Parathyroid adenoma (tissue), 2 donors: ENCODE measurements around the gene PDZRN3.

Source experiments
- H2AFZ ChIP-seq: fragments of 300-600 bp; sonication (generic); one replicate; pipeline ENCODE4 v1.7.0; 2017; ENCODE audit warnings: antibody characterized with exemption, mild to moderate bottlenecking
- H3K27ac ChIP-seq: fragments of 300-600 bp; sonication (generic); one replicate; pipeline ENCODE4 v1.7.0; 2017
- H3K27me3 ChIP-seq: fragments of 300-600 bp; sonication (generic); one replicate; pipeline ENCODE4 v1.7.0; 2017; ENCODE audit warnings: low read length; ENCODE audit not compliant: control insufficient read depth, insufficient read depth
- H3K36me3 ChIP-seq: fragments of 300-600 bp; sonication (generic); one replicate; pipeline ENCODE4 v1.7.0; 2017; ENCODE audit warnings: low read length; ENCODE audit not compliant: control insufficient read depth, insufficient read depth
- H3K4me1 ChIP-seq: fragments of 300-600 bp; sonication (generic); one replicate; pipeline ENCODE4 v1.7.0; 2017; ENCODE audit warnings: control low read depth
- H3K4me2 ChIP-seq: fragments of 300-600 bp; sonication (generic); one replicate; pipeline ENCODE4 v1.7.0; 2017; ENCODE audit warnings: low read length
- H3K4me3 ChIP-seq: fragments of 300-600 bp; sonication (generic); one replicate; pipeline ENCODE4 v1.7.0; 2017; ENCODE audit warnings: low read depth, low read length
- H3K79me2 ChIP-seq: fragments of 300-600 bp; sonication (generic); one replicate; pipeline ENCODE4 v1.7.0; 2017; ENCODE audit warnings: control low read depth
- H3K9ac ChIP-seq: fragments of 300-600 bp; sonication (generic); one replicate; pipeline ENCODE4 v1.7.0; 2017; ENCODE audit warnings: mild to moderate bottlenecking
- H3K9me3 ChIP-seq: fragments of 300-600 bp; sonication (generic); one replicate; pipeline ENCODE4 v1.7.0; 2017; ENCODE audit warnings: low read length; ENCODE audit not compliant: control insufficient read depth
- CTCF ChIP-seq: fragments of 300-600 bp; sonication (generic); IDR thresholded peaks from one replicate; pipeline ENCODE4 v1.7.0; 2017; ENCODE audit warnings: antibody characterized with exemption, mild to moderate bottlenecking
- donor health status: primary hyperparathyroidism.

The PDZRN3 gene

GRCh38 chr3:73449774-73450173 lies 175.0 kb downstream of the PDZRN3 start:
- no peaks in the 10 kb centered on the region for H3K79me2 ChIP-seq
- H3K27ac ChIP-seq: no peak overlapping the region
- no peak overlapping the region for H3K4me2 ChIP-seq
- H2AFZ ChIP-seq: no peak overlapping the region
- TF ChIP-seq CTCF: no peak
- H3K36me3 ChIP-seq: no peaks in the 10 kb centered on the region
- H3K9ac ChIP-seq: no peak overlapping the region
- H3K4me1 ChIP-seq: no peaks in the 10 kb centered on the region
- no peaks in the 10 kb centered on the region for H3K27me3 ChIP-seq
- H3K9me3 ChIP-seq: no peaks in the 10 kb centered on the region
- no peak overlapping the region for H3K4me3 ChIP-seq

DNA sequence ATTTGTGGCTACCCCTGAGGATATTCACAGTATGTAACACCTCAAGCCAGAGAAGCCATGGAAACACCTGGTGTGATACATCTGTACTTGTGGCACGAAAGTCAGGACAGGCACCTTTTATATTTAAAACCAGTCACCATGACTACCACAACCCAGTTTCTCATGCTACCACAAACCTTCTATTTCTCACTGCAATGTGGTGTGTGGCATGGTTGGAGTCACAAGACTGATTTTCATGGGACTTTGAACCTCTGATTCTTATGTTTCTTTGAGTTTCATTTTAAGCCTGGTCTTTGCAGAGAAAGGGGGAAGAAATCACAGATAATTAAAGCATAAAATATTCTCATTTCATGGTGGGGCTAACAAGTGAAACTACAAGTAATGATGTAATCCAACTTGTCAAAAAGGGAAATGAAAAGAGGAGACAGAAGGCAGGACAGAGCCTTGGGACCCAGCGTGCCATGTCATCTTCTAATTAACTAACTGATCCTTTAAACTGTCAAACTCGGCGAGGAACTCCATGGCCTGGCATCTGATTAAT lies 175.9 kb downstream of the PDZRN3 start:
- no peaks in the 10 kb centered on the region for H3K4me1 ChIP-seq
- no peak overlapping the region for H3K4me2 ChIP-seq
- no peak overlapping the region for H3K9ac ChIP-seq
- TF ChIP-seq CTCF: no peak
- no peaks in the 10 kb centered on the region for H3K36me3 ChIP-seq
- H3K9me3 ChIP-seq: no peaks in the 10 kb centered on the region
- H3K79me2 ChIP-seq: no peaks in the 10 kb centered on the region
- no peaks in the 10 kb centered on the region for H3K27me3 ChIP-seq
- no peak overlapping the region for H3K27ac ChIP-seq
- no peak overlapping the region for H2AFZ ChIP-seq
- no peak overlapping the region for H3K4me3 ChIP-seq

DNA sequence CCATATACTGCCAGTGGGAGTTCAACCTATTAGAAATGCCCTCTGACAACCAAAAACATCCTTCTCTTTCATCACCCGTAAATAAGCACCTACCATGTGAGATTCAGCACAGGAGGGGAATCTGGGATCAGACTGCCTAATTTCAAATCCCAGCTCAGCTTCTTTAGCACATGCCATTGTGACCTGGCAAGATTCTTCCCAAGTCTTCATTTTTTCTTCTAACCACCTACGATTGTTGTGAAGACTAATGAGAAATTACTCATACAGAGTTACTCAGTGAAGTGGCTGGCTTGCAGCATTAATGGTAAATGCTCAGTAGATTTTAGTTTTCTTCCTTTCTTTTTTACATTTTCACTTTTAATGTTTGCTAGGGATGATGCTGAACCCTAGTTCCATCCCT lies 176.7 kb downstream of the PDZRN3 start:
- H3K27me3 ChIP-seq: no peaks in the 10 kb centered on the region
- H3K36me3 ChIP-seq: no peaks in the 10 kb centered on the region
- H3K4me1 ChIP-seq: no peaks in the 10 kb centered on the region
- H3K9me3 ChIP-seq: no peaks in the 10 kb centered on the region
- H3K79me2 ChIP-seq: no peaks in the 10 kb centered on the region
- H3K4me2 ChIP-seq: no peak overlapping the region
- no peak overlapping the region for H2AFZ ChIP-seq
- no peak overlapping the region for H3K9ac ChIP-seq
- no peak overlapping the region for H3K4me3 ChIP-seq
- no peak for TF ChIP-seq CTCF
- H3K27ac ChIP-seq: no peak overlapping the region

GRCh38 chr3:73447111-73447510 lies 177.6 kb downstream of the PDZRN3 start:
- Histone ChIP-seq H3K4me1 (no peaks in the 10 kb centered on the region), H3K27me3 (no peaks in the 10 kb centered on the region), H3K9ac (no peak overlapping the region), H3K4me2 (no peak overlapping the region), H3K36me3 (no peaks in the 10 kb centered on the region), H3K4me3 (no peak overlapping the region), H3K79me2 (no peaks in the 10 kb centered on the region), H3K9me3 (no peaks in the 10 kb centered on the region), H2AFZ (no peak overlapping the region), H3K27ac (no peak overlapping the region)
- no peak for TF ChIP-seq CTCF

DNA sequence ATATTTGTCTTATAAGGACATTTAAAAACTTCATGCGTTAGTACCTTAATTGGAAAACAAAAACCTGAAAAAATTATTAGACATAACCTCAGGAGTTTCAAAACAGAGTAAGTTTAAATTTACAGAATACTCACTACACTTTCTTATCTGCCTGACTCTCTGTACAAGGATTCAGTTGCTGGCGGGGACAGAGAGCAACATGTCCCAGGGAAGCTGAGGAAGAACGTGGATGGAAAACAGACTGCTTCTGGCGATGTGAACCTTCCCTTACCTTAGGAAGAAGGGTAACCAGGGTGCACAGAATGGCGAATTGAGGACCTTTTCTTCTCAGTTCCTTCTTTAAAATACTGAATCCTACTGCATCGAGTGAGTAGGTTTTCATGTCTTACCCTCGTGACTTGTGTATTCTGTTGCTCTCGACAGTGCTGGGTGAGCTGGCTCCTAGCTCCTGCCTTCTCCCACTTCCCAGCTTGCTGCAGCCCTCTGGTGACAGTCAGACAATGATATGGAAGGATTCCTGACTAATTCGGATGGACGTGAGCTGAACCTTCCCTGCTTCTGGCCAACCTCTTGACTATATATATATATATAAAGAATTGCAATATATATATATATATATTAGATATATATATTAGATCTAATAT lies 178.2 kb downstream of the PDZRN3 start:
- H3K27ac ChIP-seq: no peak overlapping the region
- no peaks in the 10 kb centered on the region for H3K79me2 ChIP-seq
- no peak overlapping the region for H2AFZ ChIP-seq

More for the DNA sequence above, 178.2 kb downstream of the PDZRN3 start:
- no peaks in the 10 kb centered on the region for H3K36me3 ChIP-seq
- no peaks in the 10 kb centered on the region for H3K9me3 ChIP-seq
- H3K4me1 ChIP-seq: no peaks in the 10 kb centered on the region
- no peak overlapping the region for H3K4me2 ChIP-seq
- no peak overlapping the region for H3K9ac ChIP-seq
- TF ChIP-seq CTCF: no peak
- H3K27me3 ChIP-seq: no peaks in the 10 kb centered on the region
- no peak overlapping the region for H3K4me3 ChIP-seq
